ENCODE measurements around the gene CNP. TPM values are rescaled to one million over a fixed set of nuclear protein-coding genes. Genes with fewer than 3 reads are reported as not detected.

CNP gene
- total RNA-seq, 4 donors from 2014 or later = 32.6 to 133 (median 54.2) TPM

DNA sequence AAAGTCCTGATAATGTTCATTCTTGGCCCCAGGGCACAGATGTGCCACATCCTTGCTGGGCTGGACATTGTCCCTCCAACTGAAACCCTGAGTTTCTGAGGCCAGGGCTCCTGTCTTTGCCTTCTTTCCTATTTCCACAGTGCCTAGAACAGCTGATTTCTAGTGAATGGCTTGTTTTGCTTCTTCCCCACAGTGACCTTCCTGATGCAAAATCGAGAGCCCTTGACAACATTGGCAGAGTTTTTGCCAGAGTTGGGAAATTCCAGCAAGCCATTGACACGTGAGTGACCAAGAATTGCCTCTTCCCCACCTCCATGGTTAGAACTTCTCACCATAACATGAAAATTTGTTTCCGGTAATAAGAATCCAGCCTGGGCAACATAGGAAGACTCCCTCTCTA is 21.7 kb upstream of the CNP start:
- 71 to 72% methylated on average over 2 to 3 of the region's 3 CpGs for WGBS, 2 donors (ENCODE audit: low coverage in 1 of 2)
- Histone ChIP-seq H3K4me3 (no peak overlapping the region), H3K4me1 (no peaks in the 10 kb centered on the region), H3K27ac (no peak overlapping the region), H3K9me3 (no peaks in the 10 kb centered on the region), H3K27me3 (no peaks in the 10 kb centered on the region), H3K36me3 (no peaks in the 10 kb centered on the region)
- TF ChIP-seq POLR2A (IDR thresholded peaks at IDR 0.05) = no peak
- no peak for TF ChIP-seq POLR2AphosphoS5 (IDR thresholded peaks at IDR 0.05)
- TF ChIP-seq, protein P1, sequence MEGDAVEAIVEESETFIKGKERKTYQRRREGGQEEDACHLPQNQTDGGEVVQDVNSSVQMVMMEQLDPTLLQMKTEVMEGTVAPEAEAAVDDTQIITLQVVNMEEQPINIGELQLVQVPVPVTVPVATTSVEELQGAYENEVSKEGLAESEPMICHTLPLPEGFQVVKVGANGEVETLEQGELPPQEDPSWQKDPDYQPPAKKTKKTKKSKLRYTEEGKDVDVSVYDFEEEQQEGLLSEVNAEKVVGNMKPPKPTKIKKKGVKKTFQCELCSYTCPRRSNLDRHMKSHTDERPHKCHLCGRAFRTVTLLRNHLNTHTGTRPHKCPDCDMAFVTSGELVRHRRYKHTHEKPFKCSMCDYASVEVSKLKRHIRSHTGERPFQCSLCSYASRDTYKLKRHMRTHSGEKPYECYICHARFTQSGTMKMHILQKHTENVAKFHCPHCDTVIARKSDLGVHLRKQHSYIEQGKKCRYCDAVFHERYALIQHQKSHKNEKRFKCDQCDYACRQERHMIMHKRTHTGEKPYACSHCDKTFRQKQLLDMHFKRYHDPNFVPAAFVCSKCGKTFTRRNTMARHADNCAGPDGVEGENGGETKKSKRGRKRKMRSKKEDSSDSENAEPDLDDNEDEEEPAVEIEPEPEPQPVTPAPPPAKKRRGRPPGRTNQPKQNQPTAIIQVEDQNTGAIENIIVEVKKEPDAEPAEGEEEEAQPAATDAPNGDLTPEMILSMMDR (IDR thresholded peaks at IDR 0.05) = no peak
- no peak for TF ChIP-seq EP300 (IDR thresholded peaks at IDR 0.05; ENCODE audit: low read depth)
- DNase-seq = no peak
- intact Hi-C loops (cut with DNase I; ENCODE audit: low total_unique reads) (no loop called here), in situ Hi-C loops (cut with MboI; ENCODE audit: low pct_ligation_motif_present in 1 of 4, low pct_unique_long_range_greater_than_20kb in 1 of 4, low sequenced_read_pairs in 3 of 4) (no loop called here)

DNA sequence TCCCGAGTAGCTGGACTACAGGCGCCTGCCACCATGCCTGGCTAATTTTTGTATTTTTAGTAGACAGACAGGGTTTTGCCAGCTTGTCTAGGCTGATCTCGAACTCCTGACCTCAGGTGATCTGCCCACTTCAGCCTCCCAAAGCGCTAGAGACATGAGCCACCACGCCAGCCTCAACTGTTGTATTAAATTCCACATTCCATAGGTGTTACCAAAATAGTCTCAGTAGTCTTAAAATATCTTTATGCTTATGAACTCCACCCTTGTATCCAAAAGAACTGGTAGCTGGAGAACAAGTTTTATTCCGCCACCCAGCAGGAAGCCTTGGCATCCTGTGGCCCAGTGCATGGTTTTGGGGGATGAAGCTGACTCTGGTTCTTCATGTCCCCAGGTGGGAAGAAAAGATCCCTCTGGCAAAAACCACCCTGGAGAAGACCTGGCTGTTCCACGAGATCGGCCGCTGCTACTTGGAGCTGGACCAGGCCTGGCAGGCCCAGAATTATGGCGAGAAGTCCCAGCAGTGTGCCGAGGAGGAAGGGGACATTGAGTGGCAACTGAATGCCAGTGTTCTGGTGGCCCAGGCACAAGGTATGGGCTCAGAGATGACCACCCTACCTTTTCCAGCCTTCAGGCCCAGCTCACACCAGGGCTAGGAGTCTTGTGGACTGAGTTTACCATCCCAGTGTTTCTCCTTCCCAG is 17.7 kb upstream of the CNP start:
- Histone ChIP-seq H3K9me3 (no peaks in the 10 kb centered on the region), H3K27ac (no peak overlapping the region), H3K27me3 (no peaks in the 10 kb centered on the region), H3K36me3 (no peaks in the 10 kb centered on the region), H3K4me3 (no peak overlapping the region), H3K4me1 (no peaks in the 10 kb centered on the region)
- in situ Hi-C loops (cut with MboI; ENCODE audit: low pct_ligation_motif_present in 1 of 4, low pct_unique_long_range_greater_than_20kb in 1 of 4, low sequenced_read_pairs in 3 of 4) (no loop called here), intact Hi-C loops (cut with DNase I; ENCODE audit: low total_unique reads) (no loop called here)
- DNase-seq = no peak
- TF ChIP-seq, protein P1 (IDR thresholded peaks at IDR 0.05) = no peak
- no peak for TF ChIP-seq POLR2AphosphoS5 (IDR thresholded peaks at IDR 0.05)
- no peak for TF ChIP-seq POLR2A (IDR thresholded peaks at IDR 0.05)
- TF ChIP-seq EP300 (IDR thresholded peaks at IDR 0.05; ENCODE audit: low read depth) = no peak
- 81 to 100% methylated on average over 3 to 11 of the region's 11 CpGs for WGBS, 2 donors (ENCODE audit: low coverage in 1 of 2)

DNA sequence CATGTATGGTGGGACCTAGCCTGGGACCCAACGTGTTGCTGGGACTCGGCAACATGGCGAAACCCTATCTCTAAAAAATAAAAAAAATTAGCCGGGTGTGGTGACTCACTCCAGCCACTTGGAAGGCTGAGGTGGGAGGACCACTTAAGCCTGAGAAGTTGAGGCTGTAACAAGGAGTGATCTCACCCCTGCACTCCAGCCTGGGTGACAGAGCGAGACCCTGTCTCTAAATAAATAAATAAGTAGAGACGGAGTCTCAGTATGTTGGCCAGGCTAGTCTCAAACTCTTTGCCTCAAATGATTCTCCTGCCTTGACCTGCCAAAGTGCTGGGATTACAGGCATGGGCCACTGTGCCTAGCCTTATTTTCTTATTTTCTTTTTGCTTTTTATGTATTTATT is 10.1 kb upstream of the CNP start:
- Histone ChIP-seq H3K4me3 (no peak overlapping the region), H3K27ac (no peak overlapping the region), H3K27me3 (no peaks in the 10 kb centered on the region), H3K36me3 (no peaks in the 10 kb centered on the region), H3K4me1 (peaks cover 0 to 11% (median 0%) of the 10 kb centered on the region in 4 donors), H3K9me3 (no peaks in the 10 kb centered on the region)
- TF ChIP-seq POLR2A (IDR thresholded peaks at IDR 0.05) (no peak), POLR2AphosphoS5 (IDR thresholded peaks at IDR 0.05) (no peak), EP300 (IDR thresholded peaks at IDR 0.05; ENCODE audit: low read depth) (no peak)
- TF ChIP-seq, protein P1 (IDR thresholded peaks at IDR 0.05) = no peak
- intact Hi-C loops (cut with DNase I; ENCODE audit: low total_unique reads) (no loop called here), in situ Hi-C loops (cut with MboI; ENCODE audit: low pct_ligation_motif_present in 1 of 4, low pct_unique_long_range_greater_than_20kb in 1 of 4, low sequenced_read_pairs in 3 of 4) (no loop called here)
- 91 to 96% methylated on average over 4 to 6 of the region's 6 CpGs for WGBS, 2 donors (ENCODE audit: low coverage in 1 of 2)
- no peak for DNase-seq

DNA sequence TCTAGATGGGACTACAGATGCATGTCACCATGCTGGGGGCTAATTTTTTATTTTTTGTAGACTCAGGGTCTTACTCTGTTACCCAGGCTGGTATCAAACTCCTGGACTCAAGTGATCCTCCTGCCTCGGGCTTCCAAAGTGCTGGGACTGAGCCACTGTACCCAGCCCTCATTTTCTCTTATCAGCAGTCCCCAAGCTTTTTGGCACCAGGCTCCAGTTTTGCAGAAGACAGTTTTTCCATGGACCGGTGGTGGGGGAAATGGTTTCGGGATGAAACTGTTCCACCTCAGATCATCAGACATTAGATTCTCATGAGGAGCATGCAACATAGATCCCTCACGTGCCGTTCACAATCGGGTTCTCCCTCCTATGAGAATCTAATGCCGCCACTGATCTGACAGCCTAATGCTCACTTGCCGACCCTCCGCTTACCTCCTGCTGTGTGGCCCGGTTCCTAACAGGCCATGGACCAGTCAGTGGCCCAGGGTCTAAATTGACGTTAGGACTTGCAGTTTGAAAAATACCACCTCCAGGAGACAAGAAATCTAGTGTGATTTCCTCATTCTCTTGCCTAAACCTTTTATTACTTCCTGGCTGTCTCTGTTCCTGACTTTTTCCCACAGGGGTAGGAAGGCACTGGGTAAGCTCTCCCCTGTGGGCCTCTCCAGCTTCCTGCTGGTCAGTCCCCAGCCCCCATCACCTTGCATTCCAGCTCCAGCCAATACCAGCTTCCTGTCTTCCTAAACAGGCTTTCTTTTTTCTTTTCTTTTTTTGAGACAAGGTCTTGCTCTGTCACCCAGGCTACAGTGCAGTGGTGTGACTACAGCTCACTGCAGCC is 9.3 kb upstream of the CNP start:
- TF ChIP-seq POLR2A (IDR thresholded peaks at IDR 0.05) (no peak), POLR2AphosphoS5 (IDR thresholded peaks at IDR 0.05) (no peak), EP300 (IDR thresholded peaks at IDR 0.05; ENCODE audit: low read depth) (no peak)
- TF ChIP-seq, protein P1 (IDR thresholded peaks at IDR 0.05) = no peak
- H3K4me3 ChIP-seq = no peak overlapping the region
- WGBS, 2 donors (ENCODE audit: low coverage in 1 of 2) = 47 to 81% methylated on average over 3 to 11 of the region's 11 CpGs
- no peaks in the 10 kb centered on the region for H3K27me3 ChIP-seq
- in situ Hi-C loops (cut with MboI; ENCODE audit: low pct_ligation_motif_present in 1 of 4, low pct_unique_long_range_greater_than_20kb in 1 of 4, low sequenced_read_pairs in 3 of 4) = no loop called here
- H3K4me1 ChIP-seq = peaks cover 0 to 11% (median 0%) of the 10 kb centered on the region in 4 donors
- intact Hi-C loops (cut with DNase I; ENCODE audit: low total_unique reads) = no loop called here
- H3K36me3 ChIP-seq = no peaks in the 10 kb centered on the region
- DNase-seq = no peak
- H3K9me3 ChIP-seq = no peaks in the 10 kb centered on the region
- peak overlapping the region in 1 of 4 donors; percentile 13 for H3K27ac ChIP-seq
